OCI-LY7 (cell line): ENCODE data around the gene MOCS1. TPM values are rescaled to one million over a fixed set of nuclear protein-coding genes. Genes with fewer than 3 reads are reported as not detected.

Experiments
- BruUV-seq: library from RNA; stranded (reverse); fragments of 400-500 nt; replicated peaks from 2 replicates; lab custom pipeline; 2021; lab: Mats Ljungman, UMichigan
- CTCF ChIA-PET: fragments of 300-600 bp; sonication (Branson Sonifier 250); formaldehyde crosslinking; loops from one replicate; lab custom pipeline; 2022; ENCODE audit warnings: antibody characterized with exemption; ENCODE audit not compliant: unreplicated experiment; lab: Charles Lee
- POLR2A ChIA-PET: fragments of 300-600 bp; sonication (Branson Sonifier 250); formaldehyde crosslinking; loops from one replicate; lab custom pipeline; 2022; ENCODE audit warnings: antibody characterized with exemption; lab: Charles Lee
- DNase-seq: peaks from one replicate; pipeline ENCODE4 v3.0.0-alpha.2; 2015; ENCODE audit warnings: low spot score
- H2AFZ ChIP-seq: fragments of 200-600 bp; sonication (generic), shearing (Covaris generic); 2 replicates; pipeline ENCODE4 v1.6.1; 2014; ENCODE audit warnings: mild to moderate bottlenecking, antibody characterized with exemption, low read length, moderate library complexity
- H3K27ac ChIP-seq: fragments of 200-600 bp; sonication (generic); 2 replicates; pipeline ENCODE4 v1.5.1; 2014; ENCODE audit warnings: mixed run types, low read depth, mild to moderate bottlenecking, moderate library complexity, low read length, inconsistent platforms; ENCODE audit not compliant: poor library complexity, severe bottlenecking
- H3K36me3 ChIP-seq: fragments of 200-600 bp; sonication (generic); 2 replicates; pipeline ENCODE4 v1.6.1; 2014; ENCODE audit warnings: mild to moderate bottlenecking, antibody characterized with exemption, low read length, moderate library complexity, mixed read lengths; ENCODE audit not compliant: insufficient read depth
- H3K4me1 ChIP-seq: fragments of 200-600 bp; sonication (generic); 2 replicates; pipeline ENCODE4 v1.5.1; 2014; ENCODE audit warnings: mild to moderate bottlenecking, low read length; ENCODE audit not compliant: insufficient read depth, poor library complexity, severe bottlenecking
- H3K4me2 ChIP-seq: fragments of 200-600 bp; sonication (generic); 2 replicates; pipeline ENCODE4 v1.6.1; 2014; ENCODE audit warnings: mild to moderate bottlenecking, low read length
- H3K4me3 ChIP-seq: fragments of 200-600 bp; sonication (generic); 2 replicates; pipeline ENCODE4 v1.5.1; 2014; ENCODE audit warnings: mild to moderate bottlenecking, low read depth, low read length; ENCODE audit not compliant: poor library complexity, severe bottlenecking
- H3K79me2 ChIP-seq: fragments of 200-600 bp; sonication (generic); 2 replicates; pipeline ENCODE4 v1.6.1; 2016; ENCODE audit warnings: low read depth, mild to moderate bottlenecking, low read length, moderate library complexity, mixed read lengths; ENCODE audit not compliant: insufficient read depth
- H3K9me2 ChIP-seq: fragments of 200-600 bp; sonication (generic); 2 replicates; pipeline ENCODE4 v1.6.1; 2016; ENCODE audit warnings: mild to moderate bottlenecking, low read length, mixed read lengths; ENCODE audit not compliant: insufficient read depth
- H3K9me3 ChIP-seq: fragments of 200-600 bp; sonication (generic); 2 replicates; pipeline ENCODE4 v1.6.1; 2014; ENCODE audit warnings: mild to moderate bottlenecking, mixed run types, low read length, mixed read lengths
- H4K20me1 ChIP-seq: fragments of 200-600 bp; sonication (generic); 2 replicates; pipeline ENCODE4 v1.6.1; 2014; ENCODE audit warnings: mild to moderate bottlenecking, antibody characterized with exemption, low read length, moderate library complexity, mixed read lengths; ENCODE audit not compliant: insufficient read depth
- CTCF ChIP-seq: fragments of 200-600 bp; sonication (generic); conservative IDR thresholded peaks from 2 replicates; pipeline ENCODE4 v1.5.1; 2014; ENCODE audit warnings: mild to moderate bottlenecking, antibody characterized with exemption, low read length, moderate library complexity, mixed read lengths
- EZH2phosphoT487 ChIP-seq: fragments of 200-600 bp; sonication (generic); IDR thresholded peaks from 2 replicates; pipeline ENCODE4 v1.6.1; 2018; ENCODE audit warnings: low read depth, borderline replicate concordance, mild to moderate bottlenecking, mixed run types, antibody characterized with exemption, low read length, moderate library complexity, mixed read lengths
- intact Hi-C: fragments of 100-400 bp; cut with micrococcal nuclease; formaldehyde crosslinking; loops from one replicate; pipeline ENCODE4 v1.10.0; 2022; ENCODE audit not compliant: unreplicated experiment
- total RNA-seq, 2 experiments: library from RNA; depleted of rRNA in 1 of 2; stranded (reverse); fragments of >200 nt in 1 of 2; shearing (Covaris generic) in 1 of 2; gene quantifications; 2 replicates each; pipeline ENCODE4 v1.2.3, GENCODE V29; 2014 to 2022

Gene MOCS1
- total RNA-seq, 2 experiments from 2014 or later = not detected

GRCh38 chr6:39918831-39919230 is 15.4 kb downstream of the MOCS1 start:
- no peaks in the 10 kb centered on the region for H4K20me1 ChIP-seq
- intact Hi-C loops = no loop called here
- no peaks in the 10 kb centered on the region for H3K9me2 ChIP-seq
- H3K27ac ChIP-seq = no peak overlapping the region
- no peaks in the 10 kb centered on the region for H3K4me1 ChIP-seq
- no TSS peak for BruUV-seq
- DNase-seq = no peak
- CTCF ChIA-PET = no interaction called here
- H2AFZ ChIP-seq = no peak overlapping the region
- H3K4me2 ChIP-seq = no peak overlapping the region
- H3K36me3 ChIP-seq = no peaks in the 10 kb centered on the region
- H3K4me3 ChIP-seq = no peak overlapping the region
- H3K9me3 ChIP-seq = no peaks in the 10 kb centered on the region
- POLR2A ChIA-PET = no interaction called here
- H3K79me2 ChIP-seq = no peaks in the 10 kb centered on the region
- TF ChIP-seq CTCF = no peak
- TF ChIP-seq EZH2phosphoT487 = no peak

- Histone ChIP-seq H3K4me2 (no peak overlapping the region), H3K27ac (no peak overlapping the region), H3K79me2 (no peaks in the 10 kb centered on the region), H3K9me2 (no peaks in the 10 kb centered on the region), H4K20me1 (no peaks in the 10 kb centered on the region), H3K4me3 (no peak overlapping the region), H3K36me3 (no peaks in the 10 kb centered on the region), H3K9me3 (no peaks in the 10 kb centered on the region), H2AFZ (no peak overlapping the region), H3K4me1 (no peaks in the 10 kb centered on the region)
- BruUV-seq = no TSS peak
- ChIA-PET POLR2A (no interaction called here), CTCF (interaction anchor here (0.6 kb wide), 1 partner anchor 410 kb away, joined by 3 read pairs; no protein-coding TSS in a partner anchor)
- DNase-seq = no peak
- intact Hi-C loops = no loop called here
- TF ChIP-seq EZH2phosphoT487 = no peak
These were observed 16.3 kb downstream of the MOCS1 start for GRCh38 chr6:39917981-39918380.

GRCh38 chr6:39917329-39917728 is 16.9 kb downstream of the MOCS1 start:
- no peak overlapping the region for H3K4me2 ChIP-seq
- H3K9me2 ChIP-seq = no peaks in the 10 kb centered on the region
- H3K4me1 ChIP-seq = no peaks in the 10 kb centered on the region
- ChIA-PET POLR2A (no interaction called here), CTCF (no interaction called here)
- H3K9me3 ChIP-seq = no peaks in the 10 kb centered on the region
- H3K4me3 ChIP-seq = no peak overlapping the region
- no peak overlapping the region for H2AFZ ChIP-seq
- H4K20me1 ChIP-seq = no peaks in the 10 kb centered on the region
- TF ChIP-seq EZH2phosphoT487 (no peak), CTCF (no peak)
- H3K79me2 ChIP-seq = no peaks in the 10 kb centered on the region
- H3K36me3 ChIP-seq = no peaks in the 10 kb centered on the region
- no TSS peak for BruUV-seq
- no peak overlapping the region for H3K27ac ChIP-seq
- no peak for DNase-seq
- intact Hi-C loops = no loop called here
